HepG2 (cell line): ENCODE results near the gene ANKRD52. TPM values are rescaled to one million over a fixed set of nuclear protein-coding genes. Genes with fewer than 3 reads are reported as not detected.

Experiments used
- ASH2L ChIP-seq: fragments of 300-600, 200-600 bp; sonication (generic); IDR thresholded peaks from 2 replicates; pipeline ENCODE4 v1.7.0; 2017; ENCODE audit warnings: low read depth, mild to moderate bottlenecking, moderate library complexity, mixed read lengths, low read length; ENCODE audit not compliant: insufficient read length
- BATF2 ChIP-seq: sonication (generic); formaldehyde crosslinking; IDR thresholded peaks from 2 replicates; pipeline ENCODE4 v1.8.0; 2022; ENCODE audit warnings: mild to moderate bottlenecking, missing genetic modification reagents, moderate library complexity
- CAMTA2 ChIP-seq: sonication (generic); formaldehyde crosslinking; IDR thresholded peaks from 2 replicates; pipeline ENCODE4 v1.4.0; 2020; ENCODE audit warnings: mild to moderate bottlenecking, missing genetic modification reagents, borderline replicate concordance
- CEBPB ChIP-seq: IDR thresholded peaks from 2 replicates; pipeline ENCODE4 v1.6.1; 2011; ENCODE audit warnings: low read depth, low read length, improper control_type of control experiment, borderline replicate concordance
- HDAC1 ChIP-seq: sonication (generic); formaldehyde crosslinking; IDR thresholded peaks from 2 replicates; pipeline ENCODE4 v1.5.1; 2020; ENCODE audit warnings: mild to moderate bottlenecking, missing genetic modification reagents
- MAFK ChIP-seq, 2 experiments: IDR thresholded peaks in 1 of 2; conservative IDR thresholded peaks in 1 of 2; 2 replicates each; pipeline ENCODE4 v1.6.1; 2011; ENCODE audit warnings: improper control_type of control experiment in 2 of 2, low read length in 2 of 2
- MBNL3 ChIP-seq: fragments of 250-450 bp; sonication (Bioruptor Pico); conservative IDR thresholded peaks from 2 replicates; pipeline ENCODE4 v1.8.0; 2022; ENCODE audit warnings: mild to moderate bottlenecking, inconsistent platforms
- MTERF4 ChIP-seq: sonication (generic); formaldehyde crosslinking; IDR thresholded peaks from 2 replicates; pipeline ENCODE4 v1.8.0; 2023; ENCODE audit warnings: mild to moderate bottlenecking, missing genetic modification reagents
- NR3C1 ChIP-seq: sonication (generic); formaldehyde crosslinking; IDR thresholded peaks from 2 replicates; pipeline ENCODE4 v1.4.0; 2020; ENCODE audit warnings: missing genetic modification reagents
- PHF20 ChIP-seq: sonication (generic); formaldehyde crosslinking; IDR thresholded peaks from 2 replicates; pipeline ENCODE4 v1.5.0; 2020; ENCODE audit warnings: mild to moderate bottlenecking, missing genetic modification reagents
- RXRB ChIP-seq: IDR thresholded peaks from 2 replicates; pipeline ENCODE4 v1.6.1; 2016; ENCODE audit warnings: borderline replicate concordance, missing genetic modification reagents, missing compliant biosample characterization
- TEF ChIP-seq: sonication (generic); formaldehyde crosslinking; IDR thresholded peaks from 2 replicates; pipeline ENCODE4 v1.5.0; 2020; ENCODE audit warnings: missing genetic modification reagents
- TFAP4 ChIP-seq: sonication (generic); IDR thresholded peaks from 2 replicates; pipeline ENCODE4 v1.6.1; 2016; ENCODE audit warnings: low read depth, borderline replicate concordance
- ZBTB3 ChIP-seq: sonication (generic); formaldehyde crosslinking; IDR thresholded peaks from 2 replicates; pipeline ENCODE4 v1.4.0; 2020; ENCODE audit warnings: low read depth, mild to moderate bottlenecking, moderate library complexity, missing genetic modification reagents, borderline replicate concordance
- ZFP62 ChIP-seq: sonication (generic); formaldehyde crosslinking; IDR thresholded peaks from 2 replicates; pipeline ENCODE4 v1.4.0; 2020; ENCODE audit warnings: missing genetic modification reagents
- ZNF616 ChIP-seq: sonication (generic); formaldehyde crosslinking; IDR thresholded peaks from 2 replicates; pipeline ENCODE4 v1.5.0; 2020; ENCODE audit warnings: low read depth, mild to moderate bottlenecking, missing genetic modification reagents
- ZNF768 ChIP-seq: sonication (generic); formaldehyde crosslinking; IDR thresholded peaks from 2 replicates; pipeline ENCODE4 v1.4.0; 2020; ENCODE audit warnings: missing genetic modification reagents
- polyA plus RNA-seq, 8 experiments: library from polyadenylated mRNA; depleted of rRNA in 3 of 8; stranded (reverse) in 7 of 8; unstranded in 1 of 8; fragments of >200 nt; fragmentation: Illumina TruSeq in 4 of 8; extraction: Trizol in 4 of 8; gene quantifications; 2 replicates each; pipeline versions ENCODE4 v1.2.1 to v1.2.3, GENCODE V29; 2011 to 2016; ENCODE audit warnings: low read depth in 4 of 8, missing spikeins in 1 of 8, mixed read lengths in 1 of 8; ENCODE audit not compliant: insufficient read depth in 1 of 8
- total RNA-seq, 5 experiments: library from RNA; depleted of rRNA; stranded (reverse); fragments of >200 nt; fragmentation: Illumina TruSeq; extraction: Trizol; gene quantifications; 2 replicates each; pipeline ENCODE4 v1.2.3, GENCODE V29; 2016; ENCODE audit warnings: low read depth in 1 of 5
- TF ChIP-seq, protein P1 (sequence below), 2 experiments: IDR thresholded peaks; 2 replicates each; pipeline ENCODE4 v1.6.1; 2011 to 2012; ENCODE audit warnings: low read length in 2 of 2, borderline replicate concordance in 1 of 2, low read depth in 1 of 2, mild to moderate bottlenecking in 1 of 2, moderate library complexity in 1 of 2
- TF ChIP-seq, protein P2 (sequence below): sonication (generic); formaldehyde crosslinking; IDR thresholded peaks from 2 replicates; pipeline ENCODE4 v1.5.1; 2020; ENCODE audit warnings: missing genetic modification reagents, mild to moderate bottlenecking, borderline replicate concordance

Gene ANKRD52
- total and polyA plus RNA-seq, 2 of the 13 experiments (the other 11 are each of a cell fraction or from before 2014, with no cell fraction given), result 7.8 to 9.2 TPM

DNA sequence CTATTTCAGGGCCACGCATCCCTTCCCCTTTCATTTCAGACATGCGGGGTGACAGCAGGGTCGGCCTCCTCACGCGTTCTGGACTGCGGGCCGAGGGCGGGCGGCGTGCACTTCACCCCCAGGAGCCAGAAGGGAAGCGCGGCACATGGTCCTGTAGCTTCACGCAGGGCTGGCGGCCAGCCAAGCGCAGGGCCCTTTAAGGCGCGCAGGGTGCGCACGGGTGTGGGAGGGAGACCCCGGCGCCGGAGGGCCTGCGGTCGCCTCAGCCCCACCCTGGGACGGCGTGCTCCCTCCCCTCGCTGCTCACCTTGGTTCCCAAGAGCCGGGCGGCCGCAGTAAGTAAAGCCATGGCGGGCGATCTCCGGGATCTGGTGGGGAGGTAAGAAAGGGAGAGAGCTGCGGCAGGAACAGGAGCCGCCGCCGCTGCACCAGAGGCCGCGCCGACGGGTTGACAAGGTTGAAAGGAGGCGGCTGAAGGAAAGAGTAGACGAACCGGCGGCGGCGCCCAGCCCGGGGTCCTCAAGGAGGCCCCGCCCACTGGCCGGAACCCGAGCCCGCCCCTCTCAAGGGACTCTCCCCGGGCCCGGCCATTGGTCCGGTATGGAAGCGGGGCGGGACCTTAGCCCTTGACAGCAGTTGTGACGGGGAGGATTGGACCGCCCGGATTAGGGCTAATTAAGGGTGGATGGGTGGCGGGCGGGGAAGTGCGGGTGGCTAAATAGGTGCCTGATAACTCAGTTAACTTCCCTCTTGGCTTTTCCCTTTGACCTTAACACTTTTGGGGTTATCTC is 41.9 kb upstream of the ANKRD52 start, which contains the start of gene CS (continued):
- no peak for TF ChIP-seq BATF2
- TF ChIP-seq, protein P1, sequence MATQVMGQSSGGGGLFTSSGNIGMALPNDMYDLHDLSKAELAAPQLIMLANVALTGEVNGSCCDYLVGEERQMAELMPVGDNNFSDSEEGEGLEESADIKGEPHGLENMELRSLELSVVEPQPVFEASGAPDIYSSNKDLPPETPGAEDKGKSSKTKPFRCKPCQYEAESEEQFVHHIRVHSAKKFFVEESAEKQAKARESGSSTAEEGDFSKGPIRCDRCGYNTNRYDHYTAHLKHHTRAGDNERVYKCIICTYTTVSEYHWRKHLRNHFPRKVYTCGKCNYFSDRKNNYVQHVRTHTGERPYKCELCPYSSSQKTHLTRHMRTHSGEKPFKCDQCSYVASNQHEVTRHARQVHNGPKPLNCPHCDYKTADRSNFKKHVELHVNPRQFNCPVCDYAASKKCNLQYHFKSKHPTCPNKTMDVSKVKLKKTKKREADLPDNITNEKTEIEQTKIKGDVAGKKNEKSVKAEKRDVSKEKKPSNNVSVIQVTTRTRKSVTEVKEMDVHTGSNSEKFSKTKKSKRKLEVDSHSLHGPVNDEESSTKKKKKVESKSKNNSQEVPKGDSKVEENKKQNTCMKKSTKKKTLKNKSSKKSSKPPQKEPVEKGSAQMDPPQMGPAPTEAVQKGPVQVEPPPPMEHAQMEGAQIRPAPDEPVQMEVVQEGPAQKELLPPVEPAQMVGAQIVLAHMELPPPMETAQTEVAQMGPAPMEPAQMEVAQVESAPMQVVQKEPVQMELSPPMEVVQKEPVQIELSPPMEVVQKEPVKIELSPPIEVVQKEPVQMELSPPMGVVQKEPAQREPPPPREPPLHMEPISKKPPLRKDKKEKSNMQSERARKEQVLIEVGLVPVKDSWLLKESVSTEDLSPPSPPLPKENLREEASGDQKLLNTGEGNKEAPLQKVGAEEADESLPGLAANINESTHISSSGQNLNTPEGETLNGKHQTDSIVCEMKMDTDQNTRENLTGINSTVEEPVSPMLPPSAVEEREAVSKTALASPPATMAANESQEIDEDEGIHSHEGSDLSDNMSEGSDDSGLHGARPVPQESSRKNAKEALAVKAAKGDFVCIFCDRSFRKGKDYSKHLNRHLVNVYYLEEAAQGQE (IDR thresholded peaks at IDR 0.05; ENCODE audit: borderline replicate concordance in 1 of 2, low read depth in 1 of 2, low read length in 2 of 2), result no peak
- no peak for TF ChIP-seq ZNF616 (CRISPR knock-in tag)
- no peak for TF ChIP-seq CAMTA2
- no peak for TF ChIP-seq MBNL3
- TF ChIP-seq, protein P2, sequence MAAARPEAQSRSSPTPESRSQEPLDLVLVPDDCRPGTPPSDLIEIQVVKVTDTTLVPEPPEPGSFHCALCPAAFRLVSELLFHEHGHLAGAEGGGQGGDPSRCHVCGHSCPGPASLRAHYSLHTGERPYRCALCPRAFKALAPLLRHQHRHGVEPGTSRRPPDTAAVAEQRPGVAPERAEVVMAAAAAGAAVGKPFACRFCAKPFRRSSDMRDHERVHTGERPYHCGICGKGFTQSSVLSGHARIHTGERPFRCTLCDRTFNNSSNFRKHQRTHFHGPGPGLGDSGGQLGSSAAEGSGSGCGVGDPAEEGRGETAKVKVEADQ (CRISPR knock-in tag), result no peak
- TF ChIP-seq RXRB (CRISPR knock-in tag), result 0 out of 2 replicates have a peak, but pooled peaks have one; percentile 3
- TF ChIP-seq MAFK (conservative IDR thresholded peaks at IDR 0.05 in 1 of 2, IDR thresholded peaks at IDR 0.05 in 1 of 2; ENCODE audit: low read length in 2 of 2), result no peak
- TF ChIP-seq ZBTB3 (CRISPR knock-in tag), result peak; percentile 63; the same call in 1 of the 2 replicates
- TF ChIP-seq ZNF768 (CRISPR knock-in tag), result peak; percentile 51; the same call in 1 of the 2 replicates
- TF ChIP-seq TEF (CRISPR knock-in tag), result no peak
- TF ChIP-seq ASH2L, result peak; percentile 90
- TF ChIP-seq TFAP4, result no peak
- TF ChIP-seq MTERF4 (CRISPR knock-in tag), result no peak
- no peak for TF ChIP-seq CEBPB
- TF ChIP-seq HDAC1, result peak; percentile 89
- no peak for TF ChIP-seq ZFP62 (CRISPR knock-in tag)
- TF ChIP-seq PHF20 (CRISPR knock-in tag), result peak; percentile 41; the same call in 1 of the 2 replicates
- no peak for TF ChIP-seq NR3C1 (CRISPR knock-in tag)
